GM12872 (cell line): ENCODE measurements around the gene PER3.

Experiments
- TF ChIP-seq, protein P1 (sequence below): IDR thresholded peaks from 3 replicates; pipeline ENCODE4 v1.5.1; 2011; ENCODE audit warnings: low read depth, mild to moderate bottlenecking, low read length, moderate library complexity; ENCODE audit not compliant: insufficient read depth

Gene PER3

GRCh38 chr1:7778133-7778628 is 5.9 kb upstream of the PER3 start:
- TF ChIP-seq, protein P1, sequence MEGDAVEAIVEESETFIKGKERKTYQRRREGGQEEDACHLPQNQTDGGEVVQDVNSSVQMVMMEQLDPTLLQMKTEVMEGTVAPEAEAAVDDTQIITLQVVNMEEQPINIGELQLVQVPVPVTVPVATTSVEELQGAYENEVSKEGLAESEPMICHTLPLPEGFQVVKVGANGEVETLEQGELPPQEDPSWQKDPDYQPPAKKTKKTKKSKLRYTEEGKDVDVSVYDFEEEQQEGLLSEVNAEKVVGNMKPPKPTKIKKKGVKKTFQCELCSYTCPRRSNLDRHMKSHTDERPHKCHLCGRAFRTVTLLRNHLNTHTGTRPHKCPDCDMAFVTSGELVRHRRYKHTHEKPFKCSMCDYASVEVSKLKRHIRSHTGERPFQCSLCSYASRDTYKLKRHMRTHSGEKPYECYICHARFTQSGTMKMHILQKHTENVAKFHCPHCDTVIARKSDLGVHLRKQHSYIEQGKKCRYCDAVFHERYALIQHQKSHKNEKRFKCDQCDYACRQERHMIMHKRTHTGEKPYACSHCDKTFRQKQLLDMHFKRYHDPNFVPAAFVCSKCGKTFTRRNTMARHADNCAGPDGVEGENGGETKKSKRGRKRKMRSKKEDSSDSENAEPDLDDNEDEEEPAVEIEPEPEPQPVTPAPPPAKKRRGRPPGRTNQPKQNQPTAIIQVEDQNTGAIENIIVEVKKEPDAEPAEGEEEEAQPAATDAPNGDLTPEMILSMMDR = no peak

- TF ChIP-seq, protein P1 = no peak
Observed at GRCh38 chr1:7780976-7781375, 3.1 kb upstream of the PER3 start.

GRCh38 chr1:7781501-7781900 is 2.6 kb upstream of the PER3 start:
- TF ChIP-seq, protein P1 = no peak

- TF ChIP-seq, protein P1 = no peak
Observed at GRCh38 chr1:7781923-7782495, 2.1 kb upstream of the PER3 start.

- TF ChIP-seq, protein P1 = no peak
Observed at GRCh38 chr1:7783178-7783711, 846 bp upstream of the PER3 start.

DNA sequence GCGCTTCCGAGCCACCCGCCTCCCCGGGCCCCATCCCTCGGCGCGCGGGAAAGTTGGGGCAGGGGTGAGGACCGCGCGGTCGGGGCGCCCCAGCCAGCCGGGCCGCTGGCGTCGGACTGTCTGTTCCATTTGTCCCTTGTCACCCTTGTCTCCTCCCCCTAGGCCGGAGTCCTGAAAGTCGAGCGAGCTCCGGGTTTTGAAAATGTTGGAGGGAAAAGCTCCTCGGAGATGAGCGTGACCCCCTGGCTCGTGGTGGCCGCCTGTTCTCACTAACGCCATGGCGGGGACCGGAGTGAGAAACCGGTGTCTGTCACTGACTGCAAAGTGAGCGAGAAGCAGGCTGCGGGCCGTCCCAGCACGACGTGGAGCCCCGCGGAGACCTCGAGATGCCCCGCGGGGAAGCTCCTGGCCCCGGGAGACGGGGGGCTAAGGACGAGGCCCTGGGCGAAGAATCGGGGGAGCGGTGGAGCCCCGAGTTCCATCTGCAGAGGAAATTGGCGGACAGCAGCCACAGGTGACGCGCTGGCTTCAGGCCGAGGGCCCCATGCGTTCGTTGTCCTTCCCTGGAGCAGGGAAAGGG is 491 bp downstream of the PER3 start:
- TF ChIP-seq, protein P1 = no peak

DNA sequence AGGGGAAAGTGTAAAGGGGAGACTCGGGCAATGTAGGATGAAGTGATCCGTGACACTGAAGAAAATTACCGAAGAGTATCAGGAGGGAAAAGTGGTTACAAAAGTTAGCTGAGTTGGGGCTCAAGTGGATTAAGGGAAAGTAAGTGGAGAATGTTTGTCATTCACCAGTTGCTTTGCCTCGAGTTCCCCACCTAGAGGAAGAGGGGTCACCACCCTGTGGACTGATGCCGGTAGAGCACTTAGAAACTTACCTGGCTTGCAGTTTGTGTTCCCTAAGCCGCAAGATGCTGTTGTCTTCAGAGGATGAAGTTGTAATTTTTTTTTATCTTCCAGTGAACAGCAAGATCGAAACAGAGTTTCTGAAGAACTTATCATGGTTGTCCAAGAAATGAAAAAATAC is 1.0 kb downstream of the PER3 start:
- TF ChIP-seq, protein P1 = 0 out of 3 replicates have a peak, but pooled peaks have one; percentile 4
